Tibial nerve (tissue), 4 donors: Measurements from ENCODE around the gene WFDC2.

Source experiments
- CTCF ChIP-seq, 5 experiments: fragments of 200-600 bp in 3 of 5; fragments of 450-650 bp in 2 of 5; sonication (generic) in 3 of 5; IDR thresholded peaks; one replicate each; pipeline ENCODE4 v1.5.1; 2016 to 2019; ENCODE audit warnings: antibody characterized with exemption in 5 of 5, mild to moderate bottlenecking in 3 of 5, moderate library complexity in 2 of 5
- EP300 ChIP-seq, 2 donors: sonication (generic); formaldehyde crosslinking; IDR thresholded peaks; one replicate each; pipeline ENCODE4 v1.6.1; 2017; ENCODE audit warnings: antibody characterized with exemption in 2 of 2, mild to moderate bottlenecking in 1 of 2

- no peak for TF ChIP-seq CTCF (IDR thresholded peaks at IDR 0.05)
- TF ChIP-seq EP300 (IDR thresholded peaks at IDR 0.05), result no peak
Observed at GRCh38 chr20:45485388-45485787, 15.8 kb downstream of the WFDC2 start.
